ENCODE data around the gene ARRB1.

ARRB1 gene

DNA sequence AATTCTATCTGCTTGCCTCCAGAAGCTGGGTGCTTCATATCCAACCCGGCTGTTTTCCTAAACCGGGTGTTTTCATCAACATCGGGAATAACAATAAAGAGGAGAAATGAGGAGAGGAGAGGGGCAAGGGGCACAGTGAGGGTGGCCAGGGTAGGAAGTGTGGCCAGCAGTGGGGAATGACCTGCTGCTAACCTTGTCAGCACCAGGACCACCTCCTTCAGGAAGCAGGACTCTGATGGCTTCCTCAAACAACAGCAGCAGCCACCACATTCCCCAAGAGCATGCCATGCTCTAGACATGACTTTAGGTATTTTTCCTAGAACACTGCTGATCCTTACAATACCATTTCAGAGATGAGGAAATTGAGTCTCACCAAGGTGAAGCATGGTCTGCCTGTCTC is 58.5 kb downstream of the ARRB1 start:
- TF ChIP-seq TAF1 (IDR thresholded peaks at IDR 0.05; ENCODE audit: borderline replicate concordance, insufficient read depth, low read length), result no peak
- no peak for TF ChIP-seq SIN3A (IDR thresholded peaks at IDR 0.05; ENCODE audit: borderline replicate concordance, insufficient read depth, low read length)
- TF ChIP-seq, protein P1, sequence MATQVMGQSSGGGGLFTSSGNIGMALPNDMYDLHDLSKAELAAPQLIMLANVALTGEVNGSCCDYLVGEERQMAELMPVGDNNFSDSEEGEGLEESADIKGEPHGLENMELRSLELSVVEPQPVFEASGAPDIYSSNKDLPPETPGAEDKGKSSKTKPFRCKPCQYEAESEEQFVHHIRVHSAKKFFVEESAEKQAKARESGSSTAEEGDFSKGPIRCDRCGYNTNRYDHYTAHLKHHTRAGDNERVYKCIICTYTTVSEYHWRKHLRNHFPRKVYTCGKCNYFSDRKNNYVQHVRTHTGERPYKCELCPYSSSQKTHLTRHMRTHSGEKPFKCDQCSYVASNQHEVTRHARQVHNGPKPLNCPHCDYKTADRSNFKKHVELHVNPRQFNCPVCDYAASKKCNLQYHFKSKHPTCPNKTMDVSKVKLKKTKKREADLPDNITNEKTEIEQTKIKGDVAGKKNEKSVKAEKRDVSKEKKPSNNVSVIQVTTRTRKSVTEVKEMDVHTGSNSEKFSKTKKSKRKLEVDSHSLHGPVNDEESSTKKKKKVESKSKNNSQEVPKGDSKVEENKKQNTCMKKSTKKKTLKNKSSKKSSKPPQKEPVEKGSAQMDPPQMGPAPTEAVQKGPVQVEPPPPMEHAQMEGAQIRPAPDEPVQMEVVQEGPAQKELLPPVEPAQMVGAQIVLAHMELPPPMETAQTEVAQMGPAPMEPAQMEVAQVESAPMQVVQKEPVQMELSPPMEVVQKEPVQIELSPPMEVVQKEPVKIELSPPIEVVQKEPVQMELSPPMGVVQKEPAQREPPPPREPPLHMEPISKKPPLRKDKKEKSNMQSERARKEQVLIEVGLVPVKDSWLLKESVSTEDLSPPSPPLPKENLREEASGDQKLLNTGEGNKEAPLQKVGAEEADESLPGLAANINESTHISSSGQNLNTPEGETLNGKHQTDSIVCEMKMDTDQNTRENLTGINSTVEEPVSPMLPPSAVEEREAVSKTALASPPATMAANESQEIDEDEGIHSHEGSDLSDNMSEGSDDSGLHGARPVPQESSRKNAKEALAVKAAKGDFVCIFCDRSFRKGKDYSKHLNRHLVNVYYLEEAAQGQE (IDR thresholded peaks at IDR 0.05; ENCODE audit: insufficient read depth in 1 of 2, low read depth in 2 of 2, low read length in 2 of 2), result no peak
- no peak for TF ChIP-seq FOXP2 (optimal IDR thresholded peaks at IDR 0.05; ENCODE audit: borderline replicate concordance, extremely low read depth, extremely low read length, insufficient read depth)
- TF ChIP-seq POLR2AphosphoS5 (IDR thresholded peaks at IDR 0.05; ENCODE audit: low read depth, low read length), result no peak

DNA sequence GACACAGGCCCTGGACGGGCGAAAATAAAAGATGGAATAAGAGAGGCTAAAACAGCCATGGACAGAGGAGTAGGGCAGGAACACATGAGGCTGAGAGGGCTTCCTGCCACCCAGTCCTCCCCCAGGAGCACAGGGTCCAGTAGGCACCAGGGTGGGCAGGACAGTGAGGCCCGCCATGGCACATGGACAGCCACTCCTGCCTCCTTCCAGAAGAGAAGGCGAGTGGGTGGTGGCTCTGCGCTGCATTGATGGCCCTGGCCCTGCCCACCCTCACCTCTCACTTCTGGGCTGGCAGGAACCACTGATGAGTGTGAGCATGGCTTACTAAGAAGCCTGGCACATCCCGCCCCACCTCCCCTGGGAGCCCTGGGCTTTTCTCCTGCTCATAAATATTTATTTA is 59.7 kb downstream of the ARRB1 start:
- no peak for TF ChIP-seq POLR2AphosphoS5 (IDR thresholded peaks at IDR 0.05; ENCODE audit: low read depth, low read length)
- TF ChIP-seq, protein P1 (IDR thresholded peaks at IDR 0.05; ENCODE audit: insufficient read depth in 1 of 2, low read depth in 2 of 2, low read length in 2 of 2), result no peak
- TF ChIP-seq FOXP2 (optimal IDR thresholded peaks at IDR 0.05; ENCODE audit: borderline replicate concordance, extremely low read depth, extremely low read length, insufficient read depth), result no peak
- no peak for TF ChIP-seq SIN3A (IDR thresholded peaks at IDR 0.05; ENCODE audit: borderline replicate concordance, insufficient read depth, low read length)
- no peak for TF ChIP-seq TAF1 (IDR thresholded peaks at IDR 0.05; ENCODE audit: borderline replicate concordance, insufficient read depth, low read length)

DNA sequence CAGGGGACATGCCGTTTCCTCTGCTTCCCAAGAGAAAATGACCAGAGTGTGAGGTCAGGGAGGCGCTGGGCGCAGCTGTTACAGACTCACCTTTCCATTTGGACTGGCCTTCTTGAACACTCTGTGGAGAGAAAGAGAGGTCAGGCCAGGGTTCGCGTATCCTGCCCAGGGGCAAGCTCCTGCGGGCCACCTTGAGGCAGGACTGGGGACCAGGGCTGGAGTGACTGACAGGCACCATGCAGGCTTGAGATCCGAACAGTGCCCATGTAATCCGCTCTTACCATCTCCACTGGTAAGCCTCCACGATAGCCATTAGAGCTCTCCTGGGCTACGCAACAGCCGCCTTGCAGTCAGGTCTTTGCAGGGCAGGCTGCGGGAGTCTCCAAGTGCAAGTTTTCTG is 61.5 kb downstream of the ARRB1 start:
- no peak for TF ChIP-seq TAF1 (IDR thresholded peaks at IDR 0.05; ENCODE audit: borderline replicate concordance, insufficient read depth, low read length)
- no peak for TF ChIP-seq SIN3A (IDR thresholded peaks at IDR 0.05; ENCODE audit: borderline replicate concordance, insufficient read depth, low read length)
- no peak for TF ChIP-seq FOXP2 (optimal IDR thresholded peaks at IDR 0.05; ENCODE audit: borderline replicate concordance, extremely low read depth, extremely low read length, insufficient read depth)
- TF ChIP-seq, protein P1 (IDR thresholded peaks at IDR 0.05; ENCODE audit: insufficient read depth in 1 of 2, low read depth in 2 of 2, low read length in 2 of 2), result no peak
- TF ChIP-seq POLR2AphosphoS5 (IDR thresholded peaks at IDR 0.05; ENCODE audit: low read depth, low read length), result no peak

DNA sequence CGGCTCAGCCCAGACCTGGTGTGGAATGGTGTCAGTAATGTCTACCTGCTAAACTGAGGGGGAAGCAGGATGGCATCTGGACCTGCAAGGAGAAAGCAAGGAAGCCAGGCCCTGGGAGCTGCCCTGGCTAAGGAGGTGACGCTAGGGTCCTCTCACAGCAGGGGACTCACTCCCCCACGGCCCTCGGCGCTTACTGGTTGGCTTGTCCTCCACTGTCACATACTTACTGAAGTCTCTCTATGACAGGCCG is 62.0 kb downstream of the ARRB1 start:
- no peak for TF ChIP-seq TAF1 (IDR thresholded peaks at IDR 0.05; ENCODE audit: borderline replicate concordance, insufficient read depth, low read length)
- TF ChIP-seq POLR2AphosphoS5 (IDR thresholded peaks at IDR 0.05; ENCODE audit: low read depth, low read length), result no peak
- TF ChIP-seq, protein P1 (IDR thresholded peaks at IDR 0.05; ENCODE audit: insufficient read depth in 1 of 2, low read depth in 2 of 2, low read length in 2 of 2), result no peak
- no peak for TF ChIP-seq FOXP2 (optimal IDR thresholded peaks at IDR 0.05; ENCODE audit: borderline replicate concordance, extremely low read depth, extremely low read length, insufficient read depth)
- no peak for TF ChIP-seq SIN3A (IDR thresholded peaks at IDR 0.05; ENCODE audit: borderline replicate concordance, insufficient read depth, low read length)

DNA sequence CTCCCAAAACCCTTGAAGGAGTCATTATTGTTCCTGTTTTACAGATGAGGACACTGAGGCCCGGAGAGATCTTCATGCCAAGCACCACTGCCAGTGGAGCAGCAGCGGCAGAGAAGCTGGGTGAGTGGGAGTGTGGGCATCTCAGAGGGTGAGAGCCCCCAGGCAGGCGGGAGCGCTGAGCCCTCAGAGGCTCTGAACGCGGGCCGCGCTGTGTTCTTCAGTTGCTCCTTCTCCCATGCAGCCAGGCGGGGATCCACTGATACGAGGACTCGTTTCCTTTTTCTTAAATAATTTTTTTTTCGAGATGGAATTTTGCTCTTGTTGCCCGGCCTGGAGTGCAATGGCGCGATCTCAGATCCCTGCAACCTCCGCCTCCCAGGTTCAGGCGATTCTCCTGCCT is 63.9 kb downstream of the ARRB1 start:
- TF ChIP-seq TAF1 (IDR thresholded peaks at IDR 0.05; ENCODE audit: borderline replicate concordance, insufficient read depth, low read length), result no peak
- TF ChIP-seq, protein P1 (IDR thresholded peaks at IDR 0.05; ENCODE audit: insufficient read depth in 1 of 2, low read depth in 2 of 2, low read length in 2 of 2), result no peak
- TF ChIP-seq POLR2AphosphoS5 (IDR thresholded peaks at IDR 0.05; ENCODE audit: low read depth, low read length), result no peak
- no peak for TF ChIP-seq FOXP2 (optimal IDR thresholded peaks at IDR 0.05; ENCODE audit: borderline replicate concordance, extremely low read depth, extremely low read length, insufficient read depth)
- TF ChIP-seq SIN3A (IDR thresholded peaks at IDR 0.05; ENCODE audit: borderline replicate concordance, insufficient read depth, low read length), result no peak
